Lower leg skin (tissue), 3 donors: ENCODE measurements around the gene SMAD1.

Experiments used
- CTCF ChIP-seq, 3 donors: fragments of 450-650 bp; IDR thresholded peaks; one replicate each; pipeline ENCODE4 v1.5.1; 2016; ENCODE audit warnings: antibody characterized with exemption in 3 of 3, mild to moderate bottlenecking in 3 of 3, moderate library complexity in 2 of 3
- POLR2A ChIP-seq, 2 donors: fragments of 450-650 bp; IDR thresholded peaks; one replicate each; pipeline ENCODE4 v1.6.1; 2016 to 2017; ENCODE audit warnings: antibody characterized with exemption in 2 of 2, mild to moderate bottlenecking in 1 of 2, moderate library complexity in 1 of 2

- TF ChIP-seq CTCF (IDR thresholded peaks at IDR 0.05), result no peak
- no peak for TF ChIP-seq POLR2A (IDR thresholded peaks at IDR 0.05)
These were observed 15.8 kb downstream of the SMAD1 start for GRCh38 chr4:145497199-145498149.
